IMR-90 (cell line): ENCODE data around the gene NCLN. TPM values are rescaled to one million over a fixed set of nuclear protein-coding genes. Genes with fewer than 3 reads are reported as not detected.
A peak's percentile ranks its signal among the peaks of the same experiment; 100 is the strongest.

Experiments
- ATAC-seq: fragments of 200-7000 bp; cut with Tn5 transposase; 2 replicates; pipeline ENCODE4 v1.9.1; 2020; ENCODE audit warnings: low read depth, mild to moderate bottlenecking, moderate library complexity
- BruUV-seq: library from RNA; stranded (reverse); fragments of 400-500 nt; replicated peaks from 2 replicates; lab custom pipeline; 2021; lab: Mats Ljungman, UMichigan
- CTCF ChIA-PET: fragments of 300-600 bp; formaldehyde crosslinking; extraction: SDS; loops from one replicate; lab custom pipeline; 2021; ENCODE audit warnings: antibody characterized with exemption; lab: Yijun Ruan, JAX
- POLR2A ChIA-PET: fragments of 300-600 bp; sonication (Branson Sonifier 250); formaldehyde crosslinking; loops from one replicate; lab custom pipeline; 2022; ENCODE audit warnings: antibody characterized with exemption; ENCODE audit not compliant: unreplicated experiment; lab: Charles Lee
- DNase-seq: peaks from one replicate; pipeline ENCODE4 v3.0.0; 2013
- H2AFZ ChIP-seq: replicated peaks from 2 replicates; pipeline ENCODE3; 2013; ENCODE audit warnings: low read length, mild to moderate bottlenecking; ENCODE audit not compliant: poor library complexity
- H2AK5ac ChIP-seq: 2 replicates; pipeline ENCODE4 v1.6.1; 2013; ENCODE audit warnings: low read depth, low read length, inconsistent platforms
- H2AK9ac ChIP-seq: replicated peaks from 2 replicates; pipeline ENCODE3; 2013; ENCODE audit warnings: mild to moderate bottlenecking, low read depth, low read length, moderate library complexity; ENCODE audit not compliant: poor library complexity
- H2BK120ac ChIP-seq: 2 replicates; pipeline ENCODE4 v1.6.1; 2013; ENCODE audit warnings: low read depth, low read length, inconsistent platforms
- H2BK15ac ChIP-seq: 3 replicates; pipeline ENCODE4 v1.6.1; 2013; ENCODE audit warnings: low read depth, low read length, inconsistent platforms
- H2BK20ac ChIP-seq: 2 replicates; pipeline ENCODE4 v1.6.1; 2013; ENCODE audit warnings: low read depth, mild to moderate bottlenecking, inconsistent platforms, low read length, moderate library complexity
- H2BK5ac ChIP-seq: 2 replicates; pipeline ENCODE4 v1.6.1; 2013; ENCODE audit warnings: mild to moderate bottlenecking, low read depth, low read length, inconsistent platforms; ENCODE audit not compliant: poor library complexity, severe bottlenecking
- H3K14ac ChIP-seq: replicated peaks from 2 replicates; pipeline ENCODE4 v1.6.1; 2013; ENCODE audit warnings: low read depth, low read length, inconsistent platforms
- H3K18ac ChIP-seq: 2 replicates; pipeline ENCODE4 v1.6.1; 2013; ENCODE audit warnings: low read depth, low read length, control low read depth
- H3K23ac ChIP-seq: 2 replicates; pipeline ENCODE4 v1.6.1; 2013; ENCODE audit warnings: low read depth, low read length, inconsistent platforms
- H3K27ac ChIP-seq: 2 replicates; pipeline ENCODE4 v1.5.1; 2013; ENCODE audit warnings: mild to moderate bottlenecking, control low read depth, low read length; ENCODE audit not compliant: insufficient read depth
- H3K27me3 ChIP-seq: 2 replicates; pipeline ENCODE4 v1.6.1; 2013; ENCODE audit warnings: low read length; ENCODE audit not compliant: control insufficient read depth, insufficient read depth
- H3K36me3 ChIP-seq: 2 replicates; pipeline ENCODE4 v1.6.1; 2013; ENCODE audit warnings: low read length, mixed read lengths; ENCODE audit not compliant: control insufficient read depth, insufficient read depth
- H3K4ac ChIP-seq: 2 replicates; pipeline ENCODE4 v1.6.1; 2013; ENCODE audit warnings: low read depth, low read length, inconsistent platforms
- H3K4me1 ChIP-seq: 2 replicates; pipeline ENCODE4 v1.6.1; 2013; ENCODE audit warnings: low read length, mixed read lengths; ENCODE audit not compliant: control insufficient read depth, insufficient read depth
- H3K4me2 ChIP-seq: 2 replicates; pipeline ENCODE4 v1.6.1; 2013; ENCODE audit warnings: low read depth, mild to moderate bottlenecking, control low read depth, low read length, moderate library complexity
- H3K4me3 ChIP-seq: 2 replicates; pipeline ENCODE4 v1.5.1; 2013; ENCODE audit warnings: low read depth, mild to moderate bottlenecking, control low read depth, low read length, moderate library complexity; ENCODE audit not compliant: insufficient read depth
- H3K56ac ChIP-seq: 2 replicates; pipeline ENCODE4 v1.6.1; 2013; ENCODE audit warnings: low read length, inconsistent platforms; ENCODE audit not compliant: insufficient read depth; ENCODE audit errors: extremely low read depth
- H3K79me1 ChIP-seq, 2 experiments: 2 replicates each; pipeline ENCODE4 v1.6.1; 2013; ENCODE audit warnings: low read length in 2 of 2, inconsistent platforms in 1 of 2, low read depth in 1 of 2
- H3K9ac ChIP-seq: 2 replicates; pipeline ENCODE4 v1.6.1; 2013; ENCODE audit warnings: low read depth, low read length, control low read depth
- H3K9me1 ChIP-seq: 2 replicates; pipeline ENCODE4 v1.6.1; 2013; ENCODE audit warnings: low read length, inconsistent platforms; ENCODE audit not compliant: insufficient read depth
- H3K9me3 ChIP-seq: 2 replicates; pipeline ENCODE4 v1.6.1; 2013; ENCODE audit warnings: low read length; ENCODE audit not compliant: control insufficient read depth, insufficient read depth
- H4K20me1 ChIP-seq: 2 replicates; pipeline ENCODE4 v1.6.1; 2013; ENCODE audit warnings: low read length, inconsistent platforms; ENCODE audit not compliant: insufficient read depth
- H4K5ac ChIP-seq: 2 replicates; pipeline ENCODE4 v1.6.1; 2013; ENCODE audit warnings: mild to moderate bottlenecking, low read depth, low read length, control low read depth
- H4K8ac ChIP-seq, 2 experiments: 2 replicates each; pipeline ENCODE4 v1.6.1; 2013; ENCODE audit warnings: low read depth in 2 of 2, low read length in 2 of 2, control low read depth in 1 of 2, inconsistent platforms in 1 of 2
- H4K91ac ChIP-seq: 2 replicates; pipeline ENCODE4 v1.6.1; 2013; ENCODE audit warnings: low read depth, low read length, inconsistent platforms; ENCODE audit not compliant: insufficient read depth
- BHLHE40 ChIP-seq: fragments of 150-350 bp; IDR thresholded peaks from 2 replicates; pipeline ENCODE4 v1.6.1; 2016; ENCODE audit warnings: mild to moderate bottlenecking, low read depth, low read length
- CEBPB ChIP-seq: IDR thresholded peaks from 2 replicates; pipeline ENCODE4 v1.6.1; 2012; ENCODE audit warnings: low read depth, low read length, improper control_type of control experiment
- CHD1 ChIP-seq: IDR thresholded peaks from 2 replicates; pipeline ENCODE4 v1.6.1; 2012; ENCODE audit warnings: low read depth, low read length, improper control_type of control experiment
- FOS ChIP-seq: fragments of 150-350 bp; IDR thresholded peaks from 2 replicates; pipeline ENCODE4 v1.6.1; 2016; ENCODE audit warnings: low read depth, low read length
- MAZ ChIP-seq: IDR thresholded peaks from 2 replicates; pipeline ENCODE4 v1.6.1; 2012; ENCODE audit warnings: low read depth, mild to moderate bottlenecking, low read length, improper control_type of control experiment, moderate library complexity, borderline replicate concordance
- MXI1 ChIP-seq: IDR thresholded peaks from 2 replicates; pipeline ENCODE4 v1.6.1; 2012; ENCODE audit warnings: low read depth, mild to moderate bottlenecking, low read length, moderate library complexity, borderline replicate concordance
- NFE2L2 ChIP-seq: fragments of 150-350 bp; IDR thresholded peaks from 2 replicates; pipeline ENCODE4 v1.6.1; 2016; ENCODE audit warnings: low read depth, mild to moderate bottlenecking, low read length
- POLR2A ChIP-seq: IDR thresholded peaks from 2 replicates; pipeline ENCODE4 v1.6.1; 2012; ENCODE audit warnings: mild to moderate bottlenecking, low read depth, low read length
- RCOR1 ChIP-seq: IDR thresholded peaks from 2 replicates; pipeline ENCODE4 v1.6.1; 2012; ENCODE audit warnings: mild to moderate bottlenecking, low read length, improper control_type of control experiment; ENCODE audit not compliant: insufficient replicate concordance
- RFX5 ChIP-seq: IDR thresholded peaks from 2 replicates; pipeline ENCODE4 v1.8.0; 2012; ENCODE audit warnings: low read depth, mild to moderate bottlenecking, low read length, moderate library complexity
- SMC3 ChIP-seq: fragments of 150-350 bp; IDR thresholded peaks from 2 replicates; pipeline ENCODE4 v1.6.1; 2016; ENCODE audit warnings: low read depth, mild to moderate bottlenecking, antibody characterized with exemption, low read length, moderate library complexity
- WGBS, 2 experiments: methylation state at CpG; one replicate each; pipeline versions ENCODE4 v1.1.5 to v1.1.7; 2013; ENCODE audit warnings: missing lambda C conversion rate in 2 of 2; ENCODE audit not compliant: insufficient read length in 1 of 2; ENCODE audit errors: extremely low coverage in 2 of 2; 5-methylcytosine and 5-hydroxymethylcytosine counted together
- dilution Hi-C: fragments of 300-500 bp; cut with HindIII; formaldehyde crosslinking; loops from one replicate; pipeline ENCODE4 v1.14.3; 2018; ENCODE audit warnings: low sequenced_read_pairs; ENCODE audit not compliant: unreplicated experiment
- in situ Hi-C: fragments of 300-500 bp; cut with MboI; formaldehyde crosslinking; loops from 3 replicates; pipeline ENCODE4 v1.14.3; 2019; ENCODE audit warnings: low sequenced_read_pairs, inconsistent platforms, mixed read lengths
- intact Hi-C: fragments of 100-400 bp; cut with micrococcal nuclease; formaldehyde crosslinking; loops from 2 replicates; pipeline ENCODE4 v1.10.0; 2022
- polyA plus RNA-seq, 3 experiments: library from polyadenylated mRNA; depleted of rRNA; stranded (reverse); fragments of >200 nt; gene quantifications; 2 replicates each; pipeline ENCODE4 v1.2.3, GENCODE V29; 2012; ENCODE audit warnings: low replicate concordance in 1 of 3
- total RNA-seq: library from RNA; depleted of rRNA; stranded (reverse); fragments of >200 nt; gene quantifications from 2 replicates; pipeline ENCODE4 v1.2.3, GENCODE V29; 2012
- TF ChIP-seq, protein P1 (sequence below): fragments of 150-350 bp; IDR thresholded peaks from 2 replicates; pipeline ENCODE4 v1.6.1; 2017; ENCODE audit warnings: mild to moderate bottlenecking, antibody characterized with exemption, low read length, low read depth

NCLN gene
- total and polyA plus RNA-seq, 2 of the 4 experiments (the other 2 are of a cell fraction) = 32.8 to 90.8 TPM

DNA sequence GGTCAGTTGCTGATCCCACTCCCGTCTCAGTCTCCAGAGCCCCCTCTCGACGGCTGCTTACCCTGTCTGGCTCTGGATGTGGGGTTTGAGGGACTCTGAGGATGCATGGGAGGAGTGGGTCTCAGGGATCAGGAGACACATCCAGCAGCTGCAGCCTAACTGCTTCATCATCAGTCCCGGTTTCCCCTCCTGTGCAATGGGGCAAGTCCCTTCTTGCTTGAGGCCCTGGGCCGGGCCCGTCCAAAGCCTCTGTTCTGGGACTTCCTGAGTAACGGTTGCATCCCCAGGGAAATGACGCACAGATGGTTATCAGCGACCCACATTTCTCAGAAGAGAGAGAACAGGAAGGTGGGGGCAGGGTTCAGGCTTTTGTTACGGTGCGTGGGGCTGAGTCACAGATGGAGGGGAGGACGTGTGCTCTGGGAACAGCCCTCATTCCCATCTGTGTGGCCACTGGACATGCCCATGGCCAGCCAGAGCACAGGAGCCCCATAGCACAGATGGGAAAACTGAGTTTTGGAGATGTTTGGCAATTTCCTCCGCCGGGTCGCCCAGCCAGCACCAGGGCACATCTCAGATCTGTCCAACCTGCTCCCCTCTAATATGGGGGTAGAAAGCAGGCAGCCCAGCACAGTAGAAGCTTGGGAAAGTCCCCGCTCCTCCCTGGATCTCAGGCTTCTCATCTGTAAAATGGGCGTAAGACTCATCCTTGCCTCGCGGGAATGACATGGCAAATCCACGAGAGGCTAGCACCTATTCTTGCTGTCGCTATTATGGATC lies 30.6 kb upstream of the NCLN start (continued):
- TF ChIP-seq MAZ (peak; percentile 92), RCOR1 (peak; percentile 100), BHLHE40 (peak; percentile 61)

- H4K20me1 ChIP-seq = no peaks in the 10 kb centered on the region
- H3K9me1 ChIP-seq = peaks cover 13% of the 10 kb centered on the region
- ATAC-seq = no peak
- no peak overlapping the region for H3K27ac ChIP-seq
- no peak overlapping the region for H2BK15ac ChIP-seq
- H3K18ac ChIP-seq = no peak overlapping the region
- no peak overlapping the region for H3K4me2 ChIP-seq
- WGBS, 2 experiments = 81% methylated on average over 8 of the region's 23 CpGs; no CpG with 5 or more reads in 1 of the 2 experiments
- H2BK120ac ChIP-seq = peak overlapping the region; percentile 2; the same call in 1 of the 2 replicates
- H3K9ac ChIP-seq = no peak overlapping the region
- no TSS peak for BruUV-seq
- H3K4ac ChIP-seq = no peak overlapping the region
- in situ Hi-C loops (no loop called here), dilution Hi-C loops (no loop called here), intact Hi-C loops (no loop called here)
- H3K4me3 ChIP-seq = no peak overlapping the region
- no peaks in the 10 kb centered on the region for H3K27me3 ChIP-seq
- H2BK5ac ChIP-seq = no peak overlapping the region
- H3K14ac ChIP-seq = no peak overlapping the region
- POLR2A ChIA-PET = no interaction called here
- H4K91ac ChIP-seq = no peak overlapping the region
- H2AK9ac ChIP-seq = peak overlapping the region; percentile 15
- H2BK20ac ChIP-seq = peak overlapping the region; percentile 39; the same call in 1 of the 2 replicates
- DNase-seq = no peak
- no peak overlapping the region for H2AFZ ChIP-seq
- no peak overlapping the region for H3K23ac ChIP-seq
- CTCF ChIA-PET = no interaction called here
- no peaks in the 10 kb centered on the region for H3K36me3 ChIP-seq
- H4K5ac ChIP-seq = no peak overlapping the region
- peaks cover 4% of the 10 kb centered on the region; the same call in 1 of the 2 replicates for H3K9me3 ChIP-seq
- peaks cover 0 to 17% of the 10 kb centered on the region in 2 experiments; a peak in 2 of 4 replicates for H3K79me1 ChIP-seq
- no peak overlapping the region for H4K8ac ChIP-seq
- TF ChIP-seq, protein P1, sequence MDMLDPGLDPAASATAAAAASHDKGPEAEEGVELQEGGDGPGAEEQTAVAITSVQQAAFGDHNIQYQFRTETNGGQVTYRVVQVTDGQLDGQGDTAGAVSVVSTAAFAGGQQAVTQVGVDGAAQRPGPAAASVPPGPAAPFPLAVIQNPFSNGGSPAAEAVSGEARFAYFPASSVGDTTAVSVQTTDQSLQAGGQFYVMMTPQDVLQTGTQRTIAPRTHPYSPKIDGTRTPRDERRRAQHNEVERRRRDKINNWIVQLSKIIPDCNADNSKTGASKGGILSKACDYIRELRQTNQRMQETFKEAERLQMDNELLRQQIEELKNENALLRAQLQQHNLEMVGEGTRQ = no peak
- no peak for TF ChIP-seq FOS
- no peak for TF ChIP-seq BHLHE40
- TF ChIP-seq SMC3 = no peak
- no peak for TF ChIP-seq RFX5
- no peak for TF ChIP-seq CHD1
- TF ChIP-seq RCOR1 = no peak
- TF ChIP-seq MXI1 = no peak
- no peak for TF ChIP-seq POLR2A
- TF ChIP-seq NFE2L2 = no peak
- no peak for TF ChIP-seq CEBPB
- H3K4me1 ChIP-seq = peaks cover 4% of the 10 kb centered on the region; the same call in 1 of the 2 replicates
- H2AK5ac ChIP-seq = peak overlapping the region; percentile 49; the same call in 1 of the 2 replicates
- H3K56ac ChIP-seq = no peak overlapping the region
These were observed 28.5 kb upstream of the NCLN start for GRCh38 chr19:3157096-3157845.
